ENCODE data around the gene CD300LD.

GRCh38 chr17:74568106-74568873, 23.8 kb downstream of the CD300LD start:
- TF ChIP-seq POLR2A (IDR thresholded peaks at IDR 0.05): no peak
- TF ChIP-seq, protein P1, sequence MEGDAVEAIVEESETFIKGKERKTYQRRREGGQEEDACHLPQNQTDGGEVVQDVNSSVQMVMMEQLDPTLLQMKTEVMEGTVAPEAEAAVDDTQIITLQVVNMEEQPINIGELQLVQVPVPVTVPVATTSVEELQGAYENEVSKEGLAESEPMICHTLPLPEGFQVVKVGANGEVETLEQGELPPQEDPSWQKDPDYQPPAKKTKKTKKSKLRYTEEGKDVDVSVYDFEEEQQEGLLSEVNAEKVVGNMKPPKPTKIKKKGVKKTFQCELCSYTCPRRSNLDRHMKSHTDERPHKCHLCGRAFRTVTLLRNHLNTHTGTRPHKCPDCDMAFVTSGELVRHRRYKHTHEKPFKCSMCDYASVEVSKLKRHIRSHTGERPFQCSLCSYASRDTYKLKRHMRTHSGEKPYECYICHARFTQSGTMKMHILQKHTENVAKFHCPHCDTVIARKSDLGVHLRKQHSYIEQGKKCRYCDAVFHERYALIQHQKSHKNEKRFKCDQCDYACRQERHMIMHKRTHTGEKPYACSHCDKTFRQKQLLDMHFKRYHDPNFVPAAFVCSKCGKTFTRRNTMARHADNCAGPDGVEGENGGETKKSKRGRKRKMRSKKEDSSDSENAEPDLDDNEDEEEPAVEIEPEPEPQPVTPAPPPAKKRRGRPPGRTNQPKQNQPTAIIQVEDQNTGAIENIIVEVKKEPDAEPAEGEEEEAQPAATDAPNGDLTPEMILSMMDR (IDR thresholded peaks at IDR 0.05): no peak

Data from upper lobe of left lung (tissue), 4 donors.